HG03175 (cell line): ENCODE data around the gene DCUN1D1.
A peak's percentile ranks its signal among the peaks of the same experiment; 100 is the strongest.

ENCODE experiments used
- ATAC-seq: cut with Tn5 transposase; IDR thresholded peaks from one replicate; pipeline ENCODE4 v1.9.1; 2021; ENCODE audit warnings: mild to moderate bottlenecking, moderate library complexity; ENCODE audit not compliant: unreplicated experiment

The DCUN1D1 gene

DNA sequence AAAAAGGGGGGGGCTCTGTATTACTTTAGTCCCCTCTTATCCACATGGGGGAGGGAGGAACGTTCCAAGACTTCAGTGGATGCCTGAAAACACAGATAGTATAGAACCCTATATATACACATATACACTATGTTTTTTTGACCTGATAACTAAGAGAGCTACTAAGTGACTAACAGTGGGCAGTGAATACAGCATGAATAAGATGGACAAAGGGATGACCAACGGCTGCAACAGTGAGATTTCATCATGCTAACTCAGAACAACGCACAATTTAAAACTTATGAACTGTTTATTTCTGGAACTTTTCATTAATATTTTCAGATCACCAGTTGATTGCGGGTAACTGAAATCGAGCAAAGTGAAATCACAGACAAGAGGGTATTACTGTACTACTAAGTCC is 7.3 kb downstream of the DCUN1D1 start:
- ATAC-seq, result no peak

- ATAC-seq, result no peak
Measured at GRCh38 chr3:182972387-182972786, 8.0 kb downstream of the DCUN1D1 start.

GRCh38 chr3:182971637-182972036 is 8.7 kb downstream of the DCUN1D1 start:
- ATAC-seq, result peak; percentile 51

GRCh38 chr3:182970811-182971418 is 9.4 kb downstream of the DCUN1D1 start:
- no peak for ATAC-seq

DNA sequence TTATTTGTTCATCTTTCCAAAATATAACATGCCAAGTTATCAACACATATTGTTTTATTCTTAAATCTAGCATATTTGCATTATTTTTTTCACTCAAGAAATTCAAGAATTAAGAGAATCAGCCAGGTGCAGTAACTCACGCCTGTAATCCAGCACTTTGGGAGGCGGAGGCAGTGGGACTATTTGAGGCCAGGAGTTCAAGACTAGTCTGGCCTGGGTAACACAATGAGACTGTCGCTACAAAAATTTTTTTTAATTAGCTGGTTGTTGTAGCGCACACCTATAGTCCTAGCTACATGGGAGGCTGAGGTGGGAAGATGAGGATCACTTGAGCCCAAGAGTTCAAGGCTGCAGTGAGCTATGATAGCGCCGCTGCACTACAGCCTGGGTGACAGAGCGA is 10.5 kb downstream of the DCUN1D1 start:
- no peak for ATAC-seq

DNA sequence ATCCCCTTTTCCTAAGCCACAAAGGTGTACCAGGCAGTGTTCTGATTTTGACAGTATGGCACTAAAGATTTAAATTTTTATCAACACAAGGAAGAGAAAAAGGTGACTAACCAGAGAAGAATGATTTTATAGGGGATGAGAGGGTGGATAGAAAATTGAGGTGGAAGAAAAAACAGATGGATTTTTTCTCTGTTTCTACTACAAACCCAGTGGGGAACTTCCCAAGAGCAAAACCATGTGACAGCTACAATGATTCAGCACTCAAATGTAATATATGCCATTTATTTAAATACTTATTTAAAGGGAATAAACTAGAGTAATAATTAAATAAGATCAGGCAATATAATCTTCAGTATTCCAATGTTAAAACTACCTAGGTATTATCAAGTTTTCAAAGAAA is 11.1 kb downstream of the DCUN1D1 start:
- ATAC-seq, result no peak

DNA sequence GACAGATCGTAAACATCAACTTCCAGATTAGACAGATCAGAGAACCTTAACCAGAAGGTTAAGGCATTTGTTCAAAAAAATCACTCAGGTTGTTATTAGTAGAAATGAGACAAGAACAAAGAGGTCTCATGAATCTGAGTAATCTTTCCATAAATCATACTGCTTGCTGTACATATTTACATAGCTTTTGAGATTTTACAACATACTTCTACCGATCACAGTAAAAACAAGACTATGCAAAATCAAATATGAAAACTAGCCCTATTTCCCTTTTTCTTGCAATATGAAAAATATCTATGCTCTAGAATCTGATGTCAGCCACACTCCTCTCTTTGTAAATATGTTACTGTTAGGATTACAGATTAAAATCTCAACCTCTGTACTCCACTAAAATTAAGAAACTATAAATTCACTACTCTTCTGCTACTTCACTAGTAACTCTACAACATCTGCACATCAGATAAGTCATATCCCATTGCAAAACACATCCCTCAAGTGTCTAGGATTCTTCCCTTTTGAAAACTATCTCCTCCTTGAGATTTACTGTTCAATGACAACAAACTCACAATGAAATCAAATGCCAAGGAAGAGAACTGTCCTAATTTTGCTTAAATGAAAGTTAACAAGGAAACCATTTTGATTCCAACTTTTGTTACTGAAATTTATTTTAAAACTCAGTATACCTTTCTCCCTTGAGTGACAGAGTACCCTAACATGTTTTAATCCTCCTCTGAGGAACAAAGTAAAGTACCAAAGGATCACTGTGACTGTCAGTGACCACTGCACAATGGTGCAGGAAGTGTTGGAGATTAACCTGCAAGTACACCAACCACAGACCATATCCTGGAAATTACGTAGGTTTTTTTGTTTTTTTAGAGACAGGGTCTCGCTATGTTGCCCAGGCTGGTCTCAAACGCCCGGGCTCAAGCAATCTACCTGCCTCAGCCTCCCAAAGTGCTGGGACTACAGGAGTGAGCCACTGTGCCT is 12.8 kb downstream of the DCUN1D1 start:
- peak; percentile 54 for ATAC-seq

- no peak for ATAC-seq
Measured at GRCh38 chr3:182965861-182966366, 14.4 kb downstream of the DCUN1D1 start.

GRCh38 chr3:182964179-182964578 is 16.2 kb downstream of the DCUN1D1 start:
- no peak for ATAC-seq

- ATAC-seq, result no peak
Measured at GRCh38 chr3:182962166-182962565, 18.2 kb downstream of the DCUN1D1 start.

- no peak for ATAC-seq
Measured at GRCh38 chr3:182959474-182960350, 20.6 kb downstream of the DCUN1D1 start.

DNA sequence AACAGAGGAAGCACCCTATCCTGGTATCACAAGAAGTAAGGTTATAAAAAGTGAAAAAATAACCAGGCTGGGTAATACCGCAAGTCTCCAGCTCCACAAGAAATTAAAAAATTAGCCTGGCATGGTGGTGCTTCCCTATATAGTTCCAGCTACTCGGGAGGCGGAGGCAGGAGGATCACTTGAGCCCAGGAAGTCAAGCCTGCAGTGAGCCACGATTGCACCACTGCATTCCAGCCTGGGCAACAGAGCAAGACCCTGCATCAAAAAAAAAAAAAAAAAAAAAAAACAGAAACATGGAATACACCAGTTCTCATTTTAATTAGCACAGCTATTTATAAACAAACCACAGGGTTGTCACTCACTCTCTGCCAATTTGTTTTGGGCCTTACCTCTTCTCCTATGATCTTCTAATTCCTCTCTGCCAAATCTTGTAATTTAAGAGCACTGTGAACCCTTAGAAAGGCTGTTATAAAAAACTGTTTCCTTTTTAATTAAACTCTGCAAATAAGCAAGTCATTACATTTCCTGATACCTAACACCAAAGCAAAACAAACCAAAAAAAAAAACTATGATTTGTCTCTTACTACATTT is 22.6 kb downstream of the DCUN1D1 start:
- no peak for ATAC-seq

DNA sequence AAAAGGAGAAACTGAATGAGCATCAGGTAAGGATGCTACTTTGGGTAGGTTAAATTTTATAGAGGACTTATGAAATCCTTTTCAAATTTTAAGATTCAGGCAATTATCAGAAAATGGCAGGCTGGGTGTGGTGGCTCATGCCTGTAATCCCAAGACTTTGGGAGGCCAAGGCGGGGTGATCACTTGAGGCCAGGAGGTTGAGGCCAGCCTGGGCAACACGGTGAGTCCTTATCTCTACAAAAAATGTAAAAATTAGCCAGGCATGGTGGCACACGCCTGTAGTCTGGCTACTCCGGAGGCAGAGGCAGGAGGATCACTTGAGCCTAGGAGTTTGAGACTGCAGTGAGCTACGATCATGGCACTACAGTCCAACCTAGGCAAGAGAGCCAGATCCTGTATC is 23.1 kb downstream of the DCUN1D1 start:
- ATAC-seq, result no peak

DNA sequence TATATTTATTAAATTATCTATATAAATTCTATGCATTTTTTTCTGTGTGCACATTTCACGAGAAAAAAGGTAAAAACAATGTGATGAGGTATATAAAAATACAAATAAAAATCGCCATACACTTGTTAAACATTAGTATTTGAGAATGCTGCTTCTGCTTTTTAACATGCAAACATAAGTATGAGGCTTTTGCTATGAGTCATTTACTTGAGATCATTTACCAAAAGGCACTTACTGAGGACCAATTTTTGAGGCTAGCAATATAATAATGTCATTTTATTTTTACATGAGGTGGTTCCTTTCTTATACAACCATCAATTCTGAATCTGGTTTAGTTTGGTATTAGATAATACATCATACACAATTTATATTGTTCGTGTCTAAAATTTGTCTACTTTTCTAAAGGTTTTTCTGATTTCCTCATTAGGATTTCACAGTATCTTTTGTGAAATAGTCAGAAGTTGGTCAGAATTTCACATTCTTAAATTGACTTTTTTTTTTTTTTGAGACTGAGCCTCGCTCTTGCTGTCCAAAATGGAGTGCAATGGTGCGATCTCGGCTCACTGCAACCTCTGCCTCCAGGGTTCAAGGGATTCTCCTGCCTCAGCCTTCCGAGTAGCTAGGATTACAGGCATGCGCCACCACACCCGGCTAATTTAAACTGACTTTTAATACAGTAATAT is 25.6 kb downstream of the DCUN1D1 start:
- peak; percentile 96 for ATAC-seq

DNA sequence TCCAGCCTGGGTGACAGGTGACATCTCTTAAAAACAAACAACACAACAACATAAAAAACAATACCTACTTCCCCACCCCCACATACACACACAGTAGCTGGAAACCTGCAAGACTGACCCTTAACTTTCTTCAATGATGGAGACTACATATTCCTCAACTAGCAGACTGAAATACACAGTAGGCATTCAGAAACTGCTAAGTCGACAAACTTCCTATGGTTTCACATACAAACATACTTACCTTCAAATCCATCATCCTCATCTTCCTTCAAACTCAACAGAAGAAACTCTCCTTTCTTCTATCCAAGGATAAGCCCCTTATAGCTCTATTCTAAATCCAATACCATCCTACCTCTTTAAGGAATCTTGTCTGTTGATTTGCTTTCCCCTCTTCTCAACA is 30.6 kb downstream of the DCUN1D1 start:
- no peak for ATAC-seq

- ATAC-seq, result no peak
Measured at GRCh38 chr3:182948305-182948704, 32.0 kb downstream of the DCUN1D1 start.

DNA sequence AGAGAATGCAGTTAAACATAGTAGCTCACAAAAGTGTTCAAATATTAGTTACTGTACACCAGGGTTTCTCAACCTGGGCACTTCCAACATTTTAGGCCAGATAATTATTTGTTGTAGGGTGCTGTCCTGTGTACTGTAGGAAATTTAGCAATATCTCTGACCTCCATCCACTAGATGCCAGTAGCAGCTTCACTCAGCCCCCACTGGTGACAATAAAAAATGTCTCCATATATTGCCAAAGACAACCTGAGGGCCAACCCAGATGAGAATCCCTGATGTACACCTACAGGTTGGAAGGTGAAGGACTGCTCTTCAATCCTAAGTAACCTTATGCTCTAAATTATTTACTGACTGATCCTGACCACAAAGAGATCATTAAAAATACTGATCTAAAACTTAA is 32.5 kb downstream of the DCUN1D1 start:
- peak; percentile 74 for ATAC-seq

DNA sequence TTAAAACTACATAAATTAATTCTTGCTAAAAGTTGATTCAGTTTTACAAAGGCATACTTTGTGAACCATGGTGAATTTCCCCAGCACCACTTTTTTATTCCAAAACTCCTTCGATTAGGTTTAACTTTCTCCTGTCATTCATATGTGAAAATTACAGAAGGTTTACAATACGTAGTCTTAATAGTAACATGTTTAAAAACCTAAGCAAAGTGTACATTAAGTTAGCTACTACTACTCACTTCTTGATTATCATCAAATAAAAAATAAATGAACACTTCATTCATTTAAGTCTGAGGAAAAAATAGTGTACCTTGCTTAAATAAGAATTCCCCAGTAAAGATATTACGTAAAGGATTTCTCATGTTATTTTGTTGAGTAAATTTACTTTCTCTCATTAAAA is 38.6 kb downstream of the DCUN1D1 start:
- no peak for ATAC-seq

- ATAC-seq, result no peak
Measured at GRCh38 chr3:182940266-182940808, 40.0 kb downstream of the DCUN1D1 start.
